Testis (tissue), 3 donors: Measurements from ENCODE around the gene HS3ST5. TPM values are rescaled to one million over a fixed set of nuclear protein-coding genes. Genes with fewer than 3 reads are reported as not detected.
"Not testable (repeated sequence)": the region's sequence is repeated elsewhere in the genome, so short reads cannot be mapped to it uniquely, and the experiment has no call there.

Experiments used
- DNase-seq: peaks from one replicate; pipeline ENCODE4 v3.0.0-alpha.2; 2019
- H3K27ac ChIP-seq, 2 donors: fragments of 200-600 bp; sonication (generic); one replicate each; pipeline ENCODE4 v1.5.1; 2019
- H3K27me3 ChIP-seq: fragments of 200-600 bp; sonication (generic); one replicate; pipeline ENCODE4 v1.5.1; 2019
- H3K36me3 ChIP-seq: fragments of 200-600 bp; sonication (generic); one replicate; pipeline ENCODE4 v1.5.1; 2017; ENCODE audit warnings: low read depth; ENCODE audit errors: missing control alignments
- H3K4me1 ChIP-seq: fragments of 200-600 bp; sonication (generic); one replicate; pipeline ENCODE4 v1.5.1; 2019
- H3K4me3 ChIP-seq, 2 donors: fragments of 200-600 bp; sonication (generic); one replicate each; pipeline ENCODE4 v1.5.1; 2017 to 2019
- H3K9me3 ChIP-seq: fragments of 200-600 bp; sonication (generic); one replicate; pipeline ENCODE4 v1.5.1; 2017
- CTCF ChIP-seq, 3 experiments: fragments of 450-650 bp in 2 of 3; fragments of 200-600 bp in 1 of 3; sonication (generic) in 1 of 3; IDR thresholded peaks; one replicate each; pipeline ENCODE4 v1.5.1; 2016 to 2019; ENCODE audit warnings: antibody characterized with exemption in 3 of 3, mild to moderate bottlenecking in 2 of 3, moderate library complexity in 1 of 3
- POLR2A ChIP-seq: fragments of 450-650 bp; IDR thresholded peaks from one replicate; pipeline ENCODE4 v1.6.1; 2017; ENCODE audit warnings: antibody characterized with exemption, mild to moderate bottlenecking, moderate library complexity
- WGBS, 2 donors: methylation state at CpG; one replicate each; pipeline ENCODE4 v1.1.5; 2018; 5-methylcytosine and 5-hydroxymethylcytosine counted together
- intact Hi-C: fragments of 100-400 bp; cut with DNase I; formaldehyde crosslinking; loops from one replicate; pipeline ENCODE4 v1.15.1; 2023; ENCODE audit warnings: low total_unique reads
- polyA plus RNA-seq: library from polyadenylated mRNA; stranded (reverse); fragments of 350-450 nt; fragmentation: Illumina TruSeq; extraction: RNeasy Lipid Tissue Mini Kit (QIAGEN cat#74804); gene quantifications from one replicate; pipeline ENCODE4 v1.2.3, GENCODE V29; 2014; ENCODE audit warnings: low read depth, low replicate concordance; ENCODE audit not compliant: insufficient read depth
- total RNA-seq, 2 donors: library from RNA; depleted of rRNA; stranded (reverse); fragments of >200 nt; gene quantifications; one replicate each; pipeline ENCODE4 v1.2.3, GENCODE V29; 2016

Gene HS3ST5
- total and polyA plus RNA-seq, 3 donors from 2014 or later, result 0.12 to 0.20 (median 0.16) TPM

DNA sequence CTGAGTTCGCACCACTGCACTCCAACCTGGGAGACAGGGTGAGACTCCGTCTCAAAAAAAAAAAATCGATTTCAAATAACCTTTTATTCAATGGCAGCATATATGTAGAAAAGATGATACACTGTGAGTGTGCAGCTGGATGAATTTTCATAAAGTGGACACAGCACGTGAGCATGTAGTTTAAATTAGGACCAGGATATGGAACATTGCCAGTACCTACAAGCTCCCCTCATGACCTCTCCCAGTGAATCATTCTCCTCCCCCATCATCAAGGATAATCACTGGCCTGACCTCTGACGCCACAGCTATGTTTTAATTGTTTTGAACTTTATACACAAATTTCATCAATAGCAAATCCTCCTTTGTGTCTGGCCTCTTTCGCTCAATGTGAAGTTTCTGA, 318.1 kb downstream of the HS3ST5 start:
- intact Hi-C loops, result no loop called here
- 81 to 86% methylated on average over 6 of the region's 6 CpGs for WGBS, 2 donors
- Histone ChIP-seq H3K4me1 (no peaks in the 10 kb centered on the region), H3K9me3 (no peaks in the 10 kb centered on the region), H3K27me3 (no peaks in the 10 kb centered on the region), H3K4me3 (no peak overlapping the region), H3K27ac (no peak overlapping the region), H3K36me3 (no peaks in the 10 kb centered on the region)
- DNase-seq, result no peak
- TF ChIP-seq POLR2A (no peak), CTCF (IDR thresholded peaks at IDR 0.05) (no peak)

DNA sequence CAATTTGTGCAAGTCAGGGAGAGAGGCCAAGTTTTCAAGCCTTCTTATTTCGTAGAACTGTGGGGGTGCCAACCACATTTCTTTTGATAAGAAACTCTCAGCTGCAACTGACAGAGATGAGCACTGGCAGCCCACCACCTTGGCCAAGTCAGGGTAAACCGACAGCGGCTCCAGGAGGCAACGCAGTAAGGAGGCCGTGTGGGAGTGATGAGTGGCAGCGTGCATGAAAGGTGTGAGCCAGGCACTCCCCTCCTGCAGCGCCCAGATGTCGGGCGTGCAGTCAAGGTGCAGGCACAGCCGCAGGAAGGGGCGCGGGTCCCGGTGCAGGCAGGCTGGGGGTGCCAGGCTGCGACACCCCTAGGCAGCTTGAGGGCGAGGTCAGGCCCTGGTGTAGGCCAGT, 322.6 kb downstream of the HS3ST5 start:
- no peaks in the 10 kb centered on the region for H3K9me3 ChIP-seq
- DNase-seq, result no peak
- H3K4me1 ChIP-seq, result no peaks in the 10 kb centered on the region
- no peak overlapping the region for H3K27ac ChIP-seq
- no peak for TF ChIP-seq CTCF (IDR thresholded peaks at IDR 0.05)
- no peak overlapping the region for H3K4me3 ChIP-seq
- WGBS, 2 donors, result 84 to 93% methylated on average over 8 to 15 of the region's 15 CpGs
- no peaks in the 10 kb centered on the region for H3K36me3 ChIP-seq
- no peaks in the 10 kb centered on the region for H3K27me3 ChIP-seq
- intact Hi-C loops, result no loop called here

- H3K4me1 ChIP-seq, H3K27me3 ChIP-seq, intact Hi-C loops, H3K36me3 ChIP-seq, H3K4me3 ChIP-seq, H3K27ac ChIP-seq, H3K9me3 ChIP-seq, DNase-seq: not testable (repeated sequence)
- WGBS, 2 donors, result 85 to 96% methylated on average over 6 of the region's 6 CpGs
Observed at GRCh38 chr6:114017146-114017545, 325.7 kb downstream of the HS3ST5 start.

GRCh38 chr6:114014106-114014505, 328.7 kb downstream of the HS3ST5 start:
- H3K27ac ChIP-seq, H3K27me3 ChIP-seq, H3K4me1 ChIP-seq, H3K9me3 ChIP-seq, H3K36me3 ChIP-seq, intact Hi-C loops, H3K4me3 ChIP-seq: not testable (repeated sequence)
- 46 to 76% methylated on average over 2 of the region's 2 CpGs for WGBS, 2 donors
- DNase-seq, result peak; percentile 20

DNA sequence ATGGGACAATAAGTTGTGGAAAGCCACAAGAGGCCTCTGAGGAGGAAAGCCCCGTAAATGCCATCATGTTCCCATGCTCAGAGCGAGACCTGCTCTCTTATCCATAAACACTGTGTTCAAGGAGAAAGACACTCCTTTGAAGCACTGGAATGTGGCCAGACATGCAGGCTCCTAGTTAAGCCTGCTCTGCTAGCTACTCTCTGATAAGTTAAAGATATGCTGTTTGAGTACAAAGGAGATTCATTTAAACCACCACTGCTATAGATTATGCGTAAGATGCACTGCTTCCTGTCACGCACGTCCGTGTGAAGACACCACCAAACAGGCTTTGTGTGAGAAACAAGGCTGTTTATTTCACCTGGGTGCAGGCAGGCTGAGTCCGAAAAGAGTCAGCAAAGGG, 331.3 kb downstream of the HS3ST5 start:
- H3K27ac ChIP-seq, H3K4me1 ChIP-seq, intact Hi-C loops, DNase-seq, H3K36me3 ChIP-seq, H3K27me3 ChIP-seq, H3K9me3 ChIP-seq, H3K4me3 ChIP-seq: not testable (repeated sequence)
- WGBS, 2 donors, result 60 to 78% methylated on average over 7 of the region's 7 CpGs

DNA sequence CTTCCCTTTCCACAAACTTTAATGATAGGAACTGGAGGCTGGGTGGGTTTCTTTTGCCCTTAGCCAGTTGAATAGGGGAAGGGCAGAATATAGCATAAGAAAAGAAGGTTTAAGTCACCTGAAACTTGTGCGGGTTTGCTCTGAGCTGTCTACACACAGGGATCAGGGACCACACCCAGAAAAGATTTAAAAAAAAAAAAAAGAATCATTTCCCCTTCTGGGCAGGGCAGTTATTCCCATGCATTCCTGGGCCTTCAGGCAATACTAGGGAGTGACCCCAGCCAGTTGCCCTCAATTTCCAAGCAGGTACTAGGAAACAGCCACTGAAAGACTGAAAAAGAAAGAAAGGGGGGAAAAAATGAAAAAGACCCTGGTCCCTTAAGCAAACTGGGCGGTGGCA, 332.3 kb downstream of the HS3ST5 start:
- intact Hi-C loops, result no loop called here
- 90 to 92% methylated on average over 2 of the region's 2 CpGs for WGBS, 2 donors
- no peaks in the 10 kb centered on the region for H3K9me3 ChIP-seq

More for the DNA sequence above, 332.3 kb downstream of the HS3ST5 start:
- no peaks in the 10 kb centered on the region for H3K4me1 ChIP-seq
- no peaks in the 10 kb centered on the region for H3K27me3 ChIP-seq
- H3K4me3 ChIP-seq, result no peak overlapping the region
- H3K36me3 ChIP-seq, result no peaks in the 10 kb centered on the region
- no peak overlapping the region for H3K27ac ChIP-seq
- TF ChIP-seq CTCF (IDR thresholded peaks at IDR 0.05) (no peak), POLR2A (no peak)
- no peak for DNase-seq
